ENCODE data around the gene FMC1.

Gene FMC1

GRCh38 chr7:139334399-139335150 lies 6.6 kb upstream of the FMC1 start:
- Histone ChIP-seq H3K4me1 (ENCODE audit: insufficient read depth, low read length, poor library complexity, severe bottlenecking) (peaks cover 14% of the 10 kb centered on the region), H3F3A (ENCODE audit: low read depth) (peaks cover 8% of the 10 kb centered on the region), H2AFZ (ENCODE audit: low read length) (no peak overlapping the region), H3K9me3 (ENCODE audit: insufficient read depth, low read depth, low read length) (no peaks in the 10 kb centered on the region), H3K9ac (ENCODE audit: low read depth, low read length, poor library complexity, severe bottlenecking) (no peak overlapping the region), H3K79me2 (ENCODE audit: insufficient read depth, low read length) (no peaks in the 10 kb centered on the region), H3K27me3 (ENCODE audit: insufficient read depth, low read length, poor library complexity, severe bottlenecking) (peaks cover 10% of the 10 kb centered on the region), H3K4me2 (ENCODE audit: low read depth, low read length, poor library complexity, severe bottlenecking) (no peak overlapping the region), H3K4me3 (ENCODE audit: low read length, poor library complexity, severe bottlenecking) (no peak overlapping the region), H3K9me2 (replicated peaks; ENCODE audit: low read depth, low read length) (no peaks in the 10 kb centered on the region), H4K20me1 (ENCODE audit: insufficient read depth, low read length, poor library complexity, severe bottlenecking) (no peaks in the 10 kb centered on the region), H3K36me3 (ENCODE audit: insufficient read depth, low read length) (no peaks in the 10 kb centered on the region)
- no peak for TF ChIP-seq CTCF (conservative IDR thresholded peaks at IDR 0.05; ENCODE audit: low read length)
- no peak for TF ChIP-seq EZH2phosphoT487 (IDR thresholded peaks at IDR 0.05; ENCODE audit: borderline replicate concordance)

DNA sequence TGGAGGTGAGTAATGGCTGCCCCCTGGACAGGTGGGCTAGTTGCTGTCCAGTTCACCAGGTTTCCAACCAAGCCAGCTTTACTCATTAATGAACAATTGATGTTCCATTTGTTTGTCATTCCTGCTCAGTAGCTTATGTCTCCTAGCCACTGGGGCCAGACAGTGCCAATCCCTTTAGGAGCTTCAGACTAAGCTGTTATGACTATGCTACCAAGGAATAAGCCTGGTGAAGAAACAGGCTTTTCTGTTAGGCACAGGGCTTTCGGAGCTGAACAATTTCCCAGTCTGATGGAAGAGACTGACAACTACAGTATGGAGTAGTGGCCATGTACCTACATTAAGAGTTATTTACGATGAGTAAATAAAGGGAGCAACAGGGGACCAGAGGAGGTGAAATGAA lies 2.1 kb upstream of the FMC1 start:
- H3K27me3 ChIP-seq (ENCODE audit: insufficient read depth, low read length, poor library complexity, severe bottlenecking) = peaks cover 10% of the 10 kb centered on the region
- H3K9me3 ChIP-seq (ENCODE audit: insufficient read depth, low read depth, low read length) = no peaks in the 10 kb centered on the region
- TF ChIP-seq EZH2phosphoT487 (IDR thresholded peaks at IDR 0.05; ENCODE audit: borderline replicate concordance) (no peak), CTCF (conservative IDR thresholded peaks at IDR 0.05; ENCODE audit: low read length) (no peak)
- H3K9me2 ChIP-seq (replicated peaks; ENCODE audit: low read depth, low read length) = no peaks in the 10 kb centered on the region
- no peak overlapping the region for H3K9ac ChIP-seq (ENCODE audit: low read depth, low read length, poor library complexity, severe bottlenecking)
- no peaks in the 10 kb centered on the region for H3K36me3 ChIP-seq (ENCODE audit: insufficient read depth, low read length)
- no peaks in the 10 kb centered on the region for H4K20me1 ChIP-seq (ENCODE audit: insufficient read depth, low read length, poor library complexity, severe bottlenecking)
- peaks cover 15% of the 10 kb centered on the region for H3F3A ChIP-seq (ENCODE audit: low read depth)
- peak overlapping the region; percentile 91 for H3K4me3 ChIP-seq (ENCODE audit: low read length, poor library complexity, severe bottlenecking)
- H3K4me2 ChIP-seq (ENCODE audit: low read depth, low read length, poor library complexity, severe bottlenecking) = peak overlapping the region; percentile 58
- H3K79me2 ChIP-seq (ENCODE audit: insufficient read depth, low read length) = peaks cover 24% of the 10 kb centered on the region
- peaks cover 11% of the 10 kb centered on the region for H3K4me1 ChIP-seq (ENCODE audit: insufficient read depth, low read length, poor library complexity, severe bottlenecking)
- H2AFZ ChIP-seq (ENCODE audit: low read length) = no peak overlapping the region

GRCh38 chr7:139339698-139340036 lies 1.5 kb upstream of the FMC1 start:
- H3K27me3 ChIP-seq (ENCODE audit: insufficient read depth, low read length, poor library complexity, severe bottlenecking) = peaks cover 10% of the 10 kb centered on the region
- peak overlapping the region; percentile 91 for H3K4me3 ChIP-seq (ENCODE audit: low read length, poor library complexity, severe bottlenecking)
- H3K4me1 ChIP-seq (ENCODE audit: insufficient read depth, low read length, poor library complexity, severe bottlenecking) = peaks cover 11% of the 10 kb centered on the region
- H4K20me1 ChIP-seq (ENCODE audit: insufficient read depth, low read length, poor library complexity, severe bottlenecking) = no peaks in the 10 kb centered on the region
- H3K36me3 ChIP-seq (ENCODE audit: insufficient read depth, low read length) = no peaks in the 10 kb centered on the region
- no peaks in the 10 kb centered on the region for H3K9me3 ChIP-seq (ENCODE audit: insufficient read depth, low read depth, low read length)
- peaks cover 15% of the 10 kb centered on the region for H3F3A ChIP-seq (ENCODE audit: low read depth)
- no peaks in the 10 kb centered on the region for H3K9me2 ChIP-seq (replicated peaks; ENCODE audit: low read depth, low read length)
- no peak for TF ChIP-seq CTCF (conservative IDR thresholded peaks at IDR 0.05; ENCODE audit: low read length)
- no peak for TF ChIP-seq EZH2phosphoT487 (IDR thresholded peaks at IDR 0.05; ENCODE audit: borderline replicate concordance)
- H3K4me2 ChIP-seq (ENCODE audit: low read depth, low read length, poor library complexity, severe bottlenecking) = peak overlapping the region; percentile 58
- peaks cover 29% of the 10 kb centered on the region for H3K79me2 ChIP-seq (ENCODE audit: insufficient read depth, low read length)
- H3K9ac ChIP-seq (ENCODE audit: low read depth, low read length, poor library complexity, severe bottlenecking) = no peak overlapping the region
- H2AFZ ChIP-seq (ENCODE audit: low read length) = peak overlapping the region; percentile 70
